Measurements from ENCODE around the gene CD248.
"Not testable (repeated sequence)": the region's sequence is repeated elsewhere in the genome, so short reads cannot be mapped to it uniquely, and the experiment has no call there.

Gene CD248

DNA sequence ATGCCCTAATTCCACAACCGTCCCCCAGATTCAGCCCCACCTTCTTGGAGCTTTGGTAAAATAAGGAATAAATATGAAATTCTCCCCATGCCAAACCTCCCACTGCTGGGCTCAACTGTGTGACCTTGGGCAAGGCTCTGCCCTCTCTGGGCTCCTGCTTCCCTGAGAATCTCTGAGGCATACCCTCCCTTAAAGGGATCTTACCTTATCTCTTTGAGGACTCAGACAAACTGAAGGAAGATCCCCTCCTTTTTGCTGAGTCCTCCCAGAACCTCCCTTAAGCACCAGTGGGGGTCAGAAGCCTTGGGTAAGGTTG, 2.7 kb downstream of the CD248 start:
- no peak for FAIRE-seq
- no peak for DNase-seq (ENCODE audit: insufficient read length, low spot score)
- TF ChIP-seq CTCF (IDR thresholded peaks at IDR 0.05; ENCODE audit: insufficient read depth, missing control alignments), result no peak

DNA sequence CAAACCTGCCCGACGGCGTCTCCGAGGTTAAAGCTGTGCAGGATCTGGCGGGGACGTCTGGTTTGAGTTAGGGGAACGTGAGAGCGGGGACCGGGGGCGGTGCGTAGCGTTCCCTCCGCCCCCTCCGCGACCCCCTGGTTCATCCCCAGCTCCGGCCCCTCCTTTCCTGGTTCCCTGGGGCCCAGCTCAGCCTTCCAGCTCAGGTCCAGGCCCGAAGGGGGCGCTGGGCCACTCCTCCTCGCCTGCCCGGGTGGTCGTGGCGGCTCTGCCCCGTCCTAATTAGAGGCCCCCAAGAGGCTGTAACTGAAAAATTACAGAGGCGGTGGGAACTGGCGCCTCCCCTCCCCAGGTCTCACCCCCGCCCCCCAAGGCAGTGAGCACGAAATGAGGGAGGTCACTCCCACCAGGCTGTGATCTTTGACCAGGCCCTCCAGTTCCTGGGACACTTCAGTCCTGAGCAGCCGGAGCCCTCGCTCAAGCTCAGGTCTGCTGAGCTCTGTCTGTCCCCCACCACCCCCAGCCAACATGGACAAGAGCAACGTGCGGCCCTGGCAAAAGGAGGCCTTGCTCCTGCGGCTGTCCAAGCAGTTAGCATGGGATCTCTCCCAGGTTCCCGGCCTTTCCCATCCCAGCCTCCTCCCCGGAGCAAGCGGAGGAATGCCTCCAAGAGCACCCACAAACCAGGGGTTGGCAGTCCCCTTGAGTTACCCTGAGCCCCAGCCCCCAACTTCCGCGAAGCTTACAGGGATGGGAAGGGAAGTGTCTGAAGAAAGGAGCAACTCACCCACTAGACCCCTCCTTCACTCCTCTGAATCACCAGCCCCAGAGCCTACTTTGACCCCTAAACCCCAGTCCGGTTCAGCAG, 3.3 kb downstream of the CD248 start:
- DNase-seq (ENCODE audit: insufficient read length, low spot score), result no peak
- TF ChIP-seq CTCF (IDR thresholded peaks at IDR 0.05; ENCODE audit: insufficient read depth, missing control alignments), result peak; percentile 10
- FAIRE-seq, result no peak

GRCh38 chr11:66312549-66313320, 4.1 kb downstream of the CD248 start:
- FAIRE-seq (no peak), DNase-seq (ENCODE audit: insufficient read length, low spot score) (peak; percentile 86)
- TF ChIP-seq CTCF (IDR thresholded peaks at IDR 0.05; ENCODE audit: insufficient read depth, missing control alignments), result no peak

DNA sequence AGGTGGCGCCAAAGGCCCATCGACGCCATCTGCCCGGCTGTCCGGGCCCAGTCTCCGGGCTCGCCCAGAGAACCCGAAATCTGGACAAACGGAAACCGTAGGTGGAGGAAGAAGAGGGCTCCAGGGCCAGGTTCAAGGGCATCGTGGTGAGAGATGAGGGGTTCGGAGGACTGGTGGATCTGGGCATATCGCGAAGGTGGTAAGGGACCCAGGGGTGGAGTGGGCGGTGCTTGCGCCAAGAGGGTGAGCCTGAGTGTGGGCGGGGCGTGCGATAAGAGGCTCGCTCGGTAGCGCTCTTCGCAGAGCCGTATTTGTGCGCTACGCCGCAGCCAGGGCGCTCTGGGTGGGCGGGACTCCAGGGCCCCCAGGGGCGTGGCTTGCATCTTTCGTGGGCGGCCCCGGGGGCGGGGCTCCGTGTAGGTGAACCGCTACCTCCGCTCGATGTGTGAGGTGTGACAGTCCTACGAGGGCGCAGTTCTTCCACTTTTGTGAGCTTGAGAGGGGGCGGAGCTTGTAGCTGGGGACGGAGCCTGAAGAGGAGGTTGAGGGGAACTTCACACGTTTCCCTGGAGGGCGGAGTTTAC, 4.8 kb downstream of the CD248 start:
- FAIRE-seq (no peak), DNase-seq (ENCODE audit: insufficient read length, low spot score) (peak; percentile 75)
- TF ChIP-seq CTCF (IDR thresholded peaks at IDR 0.05; ENCODE audit: insufficient read depth, missing control alignments), result peak; percentile 76

DNA sequence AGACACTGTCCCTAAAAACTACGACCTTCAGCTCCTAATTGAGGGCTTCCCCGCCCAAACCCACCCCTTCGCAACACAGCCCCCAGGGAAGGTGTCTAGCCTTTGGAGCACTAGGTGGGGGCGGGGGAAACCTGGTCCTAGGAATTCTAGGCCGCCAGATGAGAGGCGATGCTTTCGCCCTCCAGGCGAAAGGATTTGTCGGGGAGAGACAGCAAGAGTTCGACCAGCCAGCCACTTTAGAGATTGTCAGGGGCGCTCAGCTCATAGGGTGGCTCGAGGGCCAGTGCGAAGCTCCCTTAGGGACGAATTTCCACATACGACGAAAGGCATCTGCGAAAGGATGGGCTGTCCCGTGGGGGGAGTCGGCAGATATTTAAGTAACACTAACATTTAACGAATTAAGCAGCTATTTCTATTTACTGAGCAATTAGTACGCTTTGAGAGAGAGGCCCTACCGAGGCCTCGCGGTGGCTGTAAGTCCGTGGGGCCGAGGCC, 5.3 kb downstream of the CD248 start:
- no peak for TF ChIP-seq CTCF (IDR thresholded peaks at IDR 0.05; ENCODE audit: insufficient read depth, missing control alignments)
- no peak for FAIRE-seq
- DNase-seq (ENCODE audit: insufficient read length, low spot score), result no peak

DNA sequence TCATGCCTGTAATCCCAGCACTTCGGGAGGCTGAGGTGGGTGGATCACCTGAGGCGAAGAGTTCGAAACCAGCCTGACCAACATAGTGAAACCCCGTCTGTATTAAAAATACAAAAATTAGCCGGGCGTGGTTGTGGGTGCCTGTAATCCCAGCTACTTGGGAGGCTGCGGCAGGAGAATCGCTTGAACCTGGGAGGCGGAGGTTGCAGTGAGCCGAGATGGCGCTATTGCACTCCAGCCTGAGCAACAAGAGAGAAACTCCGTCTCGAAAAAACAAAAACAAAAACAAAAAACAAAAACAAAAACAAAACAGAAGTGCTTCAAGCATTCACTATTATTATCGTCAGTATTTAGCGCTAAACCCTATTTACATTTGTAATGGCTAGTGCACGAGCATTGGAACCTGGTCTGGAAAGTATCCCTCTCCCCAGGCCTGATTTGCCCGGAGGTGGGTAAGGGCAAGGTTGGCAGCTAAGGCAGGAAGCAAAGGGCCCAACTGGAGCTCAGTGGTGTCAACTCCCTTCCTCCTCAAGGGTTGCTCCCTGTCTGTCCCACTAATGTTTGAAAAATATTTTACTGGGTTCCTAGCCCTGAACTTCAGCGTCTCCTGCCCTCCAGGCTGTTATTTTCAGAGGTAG, 5.9 kb downstream of the CD248 start:
- not testable (repeated sequence) for FAIRE-seq; DNase-seq (ENCODE audit: insufficient read length, low spot score)

GRCh38 chr11:66310324-66310723, 6.5 kb downstream of the CD248 start:
- TF ChIP-seq CTCF (IDR thresholded peaks at IDR 0.05; ENCODE audit: insufficient read depth, missing control alignments), result no peak
- no peak for FAIRE-seq
- no peak for DNase-seq (ENCODE audit: insufficient read length, low spot score)

Data from D721Med (cell line).